Stimulated activated naive CD8-positive, alpha-beta T cell treated with anti-CD3 and anti-CD28 coated beads, Interleukin-15, Interleukin-2, amounts not matched to agents 100 ng/mL and 50 ng/mL, for 24 hours (primary cell): ENCODE data around the gene MTG2.

ENCODE experiments used
- H3K27ac Mint-ChIP-seq: one replicate; pipeline ENCODE4 v1.8.0; 2021; ENCODE audit warnings: mild to moderate bottlenecking, mixed read lengths
- H3K27me3 Mint-ChIP-seq: one replicate; pipeline ENCODE4 v1.8.0; 2021; ENCODE audit warnings: mixed read lengths
- H3K36me3 Mint-ChIP-seq: one replicate; pipeline ENCODE4 v1.8.0; 2021; ENCODE audit warnings: low read depth, mixed read lengths
- H3K4me1 Mint-ChIP-seq: one replicate; pipeline ENCODE4 v1.8.0; 2021; ENCODE audit warnings: low read depth, mixed read lengths
- H3K4me3 Mint-ChIP-seq: one replicate; pipeline ENCODE4 v1.8.0; 2021; ENCODE audit warnings: mild to moderate bottlenecking, mixed read lengths
- H3K9me3 Mint-ChIP-seq: one replicate; pipeline ENCODE4 v1.8.0; 2021; ENCODE audit warnings: mixed read lengths

The MTG2 gene

DNA sequence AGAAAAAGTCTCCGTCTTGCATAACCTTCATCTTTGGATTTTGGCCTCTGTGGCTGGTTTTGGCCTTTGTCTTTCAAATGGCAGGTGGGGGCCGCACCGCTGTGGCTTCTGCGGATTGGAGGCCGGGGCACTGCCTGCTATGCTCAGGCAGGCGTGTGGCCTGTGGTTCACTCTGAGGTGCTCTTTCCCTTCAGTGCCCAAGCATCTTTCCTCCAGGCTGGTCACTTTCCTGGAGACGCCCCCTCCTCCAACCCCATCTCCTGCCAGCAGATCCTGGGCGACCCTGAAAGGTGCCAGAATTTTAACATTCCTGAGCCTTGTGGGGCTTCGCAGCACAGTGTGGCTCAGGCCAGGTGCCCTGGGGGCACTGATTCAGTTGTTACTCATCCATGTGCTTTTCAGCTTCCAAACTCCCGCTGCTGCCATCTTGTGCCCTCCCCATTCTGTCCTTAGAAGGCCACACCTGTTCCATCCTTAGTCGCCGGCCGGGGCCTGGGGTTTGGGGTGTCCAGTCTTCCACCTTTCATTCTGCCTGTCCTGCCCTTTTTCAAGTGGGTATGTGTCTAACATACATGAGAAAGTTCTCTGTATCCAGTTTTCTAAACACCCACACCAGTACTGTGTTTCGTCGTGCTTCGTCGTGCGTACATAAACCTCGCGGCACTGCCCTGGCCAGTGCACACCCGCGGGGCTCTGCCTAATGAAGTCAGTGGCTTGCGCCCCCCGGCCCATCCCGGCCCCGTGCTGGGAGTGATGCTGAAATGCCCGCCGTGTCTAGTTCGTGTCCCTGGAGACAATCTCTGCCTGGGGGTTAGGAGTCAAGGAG, 27.2 kb upstream of the MTG2 start:
- Mint-ChIP-seq H3K27me3 (no peaks in the 10 kb centered on the region), H3K4me1 (peaks cover 12% of the 10 kb centered on the region), H3K36me3 (peaks cover 45% of the 10 kb centered on the region)

DNA sequence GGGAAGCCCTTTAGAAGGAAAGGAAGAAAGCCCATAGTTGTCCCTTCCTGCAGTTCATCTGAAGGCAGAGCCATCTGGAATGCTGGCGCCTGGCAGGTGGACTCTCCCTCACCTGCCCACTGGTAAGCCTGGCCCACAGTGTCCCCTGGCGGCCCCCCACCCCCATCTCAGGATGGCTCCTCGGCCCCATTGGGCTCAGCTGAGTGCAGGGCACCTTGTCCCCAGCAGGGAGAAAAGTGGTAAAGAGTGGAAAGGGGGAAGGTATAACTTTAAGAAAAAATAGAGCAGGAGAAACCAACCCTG, 26.6 kb upstream of the MTG2 start:
- Mint-ChIP-seq H3K4me1 (peaks cover 12% of the 10 kb centered on the region), H3K9me3 (peaks cover 12% of the 10 kb centered on the region), H3K4me3 (no peak overlapping the region), H3K27ac (no peak overlapping the region), H3K27me3 (no peaks in the 10 kb centered on the region), H3K36me3 (peaks cover 46% of the 10 kb centered on the region)

More for the DNA sequence above, 27.2 kb upstream of the MTG2 start:
- Mint-ChIP-seq H3K27ac (no peak overlapping the region), H3K9me3 (peaks cover 12% of the 10 kb centered on the region), H3K4me3 (no peak overlapping the region)

DNA sequence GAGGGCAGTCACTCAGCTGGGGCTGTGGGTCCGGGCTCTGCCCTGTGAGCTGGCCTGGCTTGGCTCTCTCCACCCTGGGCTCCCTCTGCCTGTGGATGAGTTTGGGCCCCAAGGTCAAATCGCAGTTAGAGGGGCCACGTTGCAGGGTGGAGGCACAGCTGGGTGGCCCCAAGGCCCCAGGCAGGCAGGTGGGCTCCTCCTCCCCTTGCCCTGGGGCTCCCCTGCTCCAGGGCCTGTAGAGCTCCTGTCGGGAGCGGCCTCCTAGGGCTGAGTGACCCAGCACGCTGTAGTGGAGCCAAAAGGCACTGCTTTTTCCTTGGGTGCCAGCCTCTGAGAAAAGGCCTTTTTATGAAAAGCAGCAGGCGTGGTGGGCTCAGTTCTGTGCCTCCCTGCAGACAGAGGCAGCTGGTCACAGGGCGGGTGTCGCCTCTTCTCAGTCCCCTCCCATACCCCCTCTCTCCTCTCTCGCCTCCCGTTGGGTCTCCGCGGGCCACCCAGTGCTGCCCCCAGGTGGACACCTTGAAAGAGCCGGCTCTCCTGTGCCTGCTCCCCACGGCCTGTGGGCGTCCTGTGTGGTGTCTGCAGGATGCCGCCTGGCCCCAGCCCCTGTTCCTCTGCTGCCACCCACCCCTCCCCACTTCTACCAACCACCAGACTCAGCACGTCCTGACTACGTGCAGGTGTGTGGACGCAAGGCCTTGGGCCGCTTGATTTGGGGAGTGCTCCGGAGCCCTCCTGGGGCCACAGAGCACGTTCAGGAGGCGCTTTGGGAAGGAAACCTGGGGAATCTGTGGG, 26.0 kb upstream of the MTG2 start:
- Mint-ChIP-seq H3K36me3 (peaks cover 46% of the 10 kb centered on the region), H3K27me3 (no peaks in the 10 kb centered on the region), H3K9me3 (peaks cover 12% of the 10 kb centered on the region)

DNA sequence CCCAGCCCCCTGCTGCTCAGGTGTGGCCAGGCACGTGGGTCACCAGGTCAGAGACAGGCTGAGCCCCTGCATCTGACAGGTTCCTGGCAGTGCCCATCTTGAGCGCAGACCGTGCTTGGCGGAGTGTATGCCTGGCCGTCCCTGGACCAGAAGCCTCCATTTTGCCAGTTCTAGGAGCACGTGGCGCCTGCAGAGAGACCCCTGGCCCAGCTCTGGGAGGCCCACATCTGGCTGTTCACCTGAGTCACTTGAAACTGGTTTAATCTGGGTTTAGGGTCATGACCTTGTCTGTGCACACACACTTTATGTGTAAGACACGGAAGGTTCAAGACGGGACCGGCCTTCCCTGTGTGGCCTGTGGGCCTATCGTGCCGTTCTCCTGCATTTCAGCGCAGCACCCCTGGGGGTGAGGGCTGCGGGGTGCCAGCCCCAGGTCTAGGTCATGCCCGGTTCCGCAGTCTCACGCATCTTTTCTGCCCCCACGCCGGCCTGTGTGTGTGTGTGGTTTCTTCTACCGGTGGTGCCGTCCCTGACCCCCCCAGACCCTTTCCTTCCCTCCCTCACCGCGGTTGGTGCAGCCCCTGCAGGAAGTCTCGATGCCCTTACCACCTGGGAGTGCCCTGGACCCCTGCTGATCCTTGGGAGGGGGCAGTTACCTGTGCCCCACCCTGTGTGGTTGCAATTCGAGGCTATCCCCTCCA, 25.3 kb upstream of the MTG2 start:
- no peaks in the 10 kb centered on the region for H3K27me3 Mint-ChIP-seq
- H3K9me3 Mint-ChIP-seq = peaks cover 12% of the 10 kb centered on the region
- H3K36me3 Mint-ChIP-seq = peaks cover 42% of the 10 kb centered on the region
- peaks cover 12% of the 10 kb centered on the region for H3K4me1 Mint-ChIP-seq
- no peak overlapping the region for H3K4me3 Mint-ChIP-seq
- H3K27ac Mint-ChIP-seq = no peak overlapping the region

More for the DNA sequence above, 26.0 kb upstream of the MTG2 start:
- Mint-ChIP-seq H3K27ac (no peak overlapping the region), H3K4me1 (peaks cover 12% of the 10 kb centered on the region), H3K4me3 (no peak overlapping the region)

DNA sequence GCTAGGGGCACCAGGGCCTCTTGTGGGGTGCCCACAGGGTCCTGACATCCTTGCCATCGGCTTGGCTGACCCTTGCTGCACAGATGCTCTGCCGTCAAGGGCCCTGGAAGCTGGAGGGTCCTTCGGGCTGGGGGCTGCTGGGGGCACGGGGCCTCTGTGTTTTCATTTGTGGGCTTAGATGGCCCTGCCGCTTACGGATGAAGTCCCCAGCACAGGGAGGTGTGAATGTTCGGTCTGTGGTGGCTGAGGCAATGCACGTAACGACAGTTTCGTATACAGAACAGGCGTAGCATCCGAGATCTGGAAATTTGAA, 24.8 kb upstream of the MTG2 start:
- Mint-ChIP-seq H3K36me3 (peaks cover 36% of the 10 kb centered on the region), H3K9me3 (peaks cover 8% of the 10 kb centered on the region)

DNA sequence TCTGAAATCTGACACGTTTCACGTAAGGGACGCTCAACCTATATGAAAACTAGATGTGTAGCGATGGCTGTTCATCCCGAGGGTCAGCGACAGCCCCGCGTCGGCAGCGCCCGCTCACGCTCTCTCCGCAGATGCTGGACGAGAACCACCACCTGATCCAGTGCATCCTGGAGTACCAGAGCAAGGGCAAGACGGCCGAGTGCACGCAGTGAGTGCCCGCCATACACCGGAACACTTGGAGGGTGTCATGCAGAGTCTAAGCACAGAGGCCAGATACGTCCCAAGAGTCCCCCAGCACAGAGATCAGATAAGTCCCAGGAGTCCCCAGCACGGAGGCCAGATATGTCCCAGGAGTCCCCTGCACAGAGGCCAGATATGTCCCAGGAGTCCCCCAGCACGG, 24.3 kb upstream of the MTG2 start:
- no peak overlapping the region for H3K27ac Mint-ChIP-seq
- peaks cover 12% of the 10 kb centered on the region for H3K4me1 Mint-ChIP-seq
- H3K27me3 Mint-ChIP-seq = no peaks in the 10 kb centered on the region
- peaks cover 5% of the 10 kb centered on the region for H3K9me3 Mint-ChIP-seq
- peaks cover 32% of the 10 kb centered on the region for H3K36me3 Mint-ChIP-seq
- no peak overlapping the region for H3K4me3 Mint-ChIP-seq

More for the DNA sequence above, 24.8 kb upstream of the MTG2 start:
- no peak overlapping the region for H3K4me3 Mint-ChIP-seq
- no peak overlapping the region for H3K27ac Mint-ChIP-seq
- peaks cover 12% of the 10 kb centered on the region for H3K4me1 Mint-ChIP-seq
- no peaks in the 10 kb centered on the region for H3K27me3 Mint-ChIP-seq

DNA sequence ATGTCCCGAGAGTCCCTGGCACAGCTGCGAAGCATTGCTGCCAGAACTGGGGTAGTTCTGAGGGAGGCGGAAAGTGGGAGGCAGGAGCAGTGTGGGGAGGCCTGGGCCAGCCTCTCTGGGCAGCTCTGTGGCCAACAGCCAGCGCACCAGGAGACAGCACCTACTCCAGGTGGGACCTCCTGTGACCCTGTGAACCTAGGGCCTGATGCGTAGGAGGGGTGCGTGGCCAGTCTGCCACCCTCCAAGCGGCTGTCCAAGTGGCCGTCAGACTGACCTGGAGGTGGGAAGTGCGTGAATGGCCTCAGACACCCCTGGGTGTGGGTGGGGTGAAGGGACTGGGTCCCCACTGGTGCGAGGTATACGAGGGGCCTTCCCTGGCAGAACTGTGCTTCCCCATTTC, 23.8 kb upstream of the MTG2 start:
- Mint-ChIP-seq H3K4me1 (peaks cover 12% of the 10 kb centered on the region), H3K27me3 (no peaks in the 10 kb centered on the region), H3K4me3 (no peak overlapping the region), H3K36me3 (peaks cover 31% of the 10 kb centered on the region), H3K27ac (no peak overlapping the region), H3K9me3 (no peaks in the 10 kb centered on the region)

DNA sequence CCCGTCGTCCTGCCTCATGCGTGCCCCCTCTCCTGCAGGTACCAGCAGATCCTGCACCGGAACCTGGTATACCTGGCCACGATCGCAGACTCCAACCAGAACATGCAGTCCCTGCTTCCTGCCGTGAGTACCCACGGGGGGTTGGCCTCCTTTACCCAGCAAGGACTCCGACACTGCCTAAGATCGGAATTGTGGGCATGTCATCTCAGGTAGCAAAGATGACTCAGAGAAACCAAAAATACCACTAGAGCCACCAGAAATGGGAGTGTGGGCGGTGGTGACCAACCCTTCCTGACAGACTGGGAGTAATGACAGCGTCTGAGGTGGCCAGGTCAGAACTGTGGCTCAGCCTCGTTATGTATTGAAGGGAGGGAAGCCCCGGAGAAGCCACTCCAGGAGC, 23.0 kb upstream of the MTG2 start:
- Mint-ChIP-seq H3K4me1 (peaks cover 12% of the 10 kb centered on the region), H3K27me3 (no peaks in the 10 kb centered on the region), H3K4me3 (peak overlapping the region; percentile 23), H3K27ac (peak overlapping the region; percentile 48), H3K36me3 (peaks cover 23% of the 10 kb centered on the region), H3K9me3 (no peaks in the 10 kb centered on the region)

DNA sequence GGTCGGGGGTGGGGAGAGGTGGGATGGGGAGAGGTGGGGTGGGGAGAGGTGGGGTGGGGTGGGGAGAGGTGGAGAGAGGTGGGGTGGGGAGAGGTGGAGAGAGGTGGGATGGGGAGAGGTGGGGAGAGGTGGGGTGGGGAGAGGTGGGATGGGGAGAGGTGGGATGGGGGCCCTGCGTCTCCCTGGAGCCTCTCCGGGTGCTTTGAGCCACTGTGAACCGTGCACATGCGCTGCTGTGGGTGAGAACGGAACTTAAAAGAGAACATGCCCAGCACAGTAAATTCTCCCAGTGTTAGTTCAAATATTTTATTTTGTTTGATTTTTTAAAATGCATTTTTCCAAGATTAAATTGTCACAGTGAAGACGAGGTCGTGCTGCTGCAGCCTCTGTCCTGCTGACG, 22.6 kb upstream of the MTG2 start:
- Mint-ChIP-seq H3K4me1 (peaks cover 12% of the 10 kb centered on the region), H3K9me3 (no peaks in the 10 kb centered on the region), H3K36me3 (peaks cover 23% of the 10 kb centered on the region), H3K27ac (no peak overlapping the region), H3K27me3 (no peaks in the 10 kb centered on the region), H3K4me3 (no peak overlapping the region)

DNA sequence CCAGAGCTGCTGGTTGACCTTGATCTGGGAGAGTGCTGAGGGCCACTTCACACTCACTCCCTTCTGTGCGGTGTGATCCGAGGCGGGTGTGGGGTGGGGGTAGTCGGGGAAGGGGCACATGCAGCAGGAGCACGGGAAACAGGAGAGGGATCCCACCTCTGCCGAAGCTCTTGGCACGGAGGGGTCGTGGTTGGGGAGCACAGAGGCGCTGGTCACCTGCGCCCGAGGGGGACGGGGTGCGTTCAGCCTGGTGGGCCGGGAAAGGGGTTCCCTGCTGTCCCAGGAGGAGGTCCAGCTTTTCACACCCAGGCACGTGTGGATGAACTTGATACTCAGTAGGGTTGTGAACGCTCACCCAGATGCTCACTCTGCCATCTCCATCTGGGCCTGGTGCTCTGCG, 22.0 kb upstream of the MTG2 start:
- Mint-ChIP-seq H3K27me3 (no peaks in the 10 kb centered on the region), H3K4me1 (peaks cover 12% of the 10 kb centered on the region), H3K9me3 (no peaks in the 10 kb centered on the region), H3K4me3 (no peak overlapping the region), H3K27ac (no peak overlapping the region), H3K36me3 (peaks cover 21% of the 10 kb centered on the region)

DNA sequence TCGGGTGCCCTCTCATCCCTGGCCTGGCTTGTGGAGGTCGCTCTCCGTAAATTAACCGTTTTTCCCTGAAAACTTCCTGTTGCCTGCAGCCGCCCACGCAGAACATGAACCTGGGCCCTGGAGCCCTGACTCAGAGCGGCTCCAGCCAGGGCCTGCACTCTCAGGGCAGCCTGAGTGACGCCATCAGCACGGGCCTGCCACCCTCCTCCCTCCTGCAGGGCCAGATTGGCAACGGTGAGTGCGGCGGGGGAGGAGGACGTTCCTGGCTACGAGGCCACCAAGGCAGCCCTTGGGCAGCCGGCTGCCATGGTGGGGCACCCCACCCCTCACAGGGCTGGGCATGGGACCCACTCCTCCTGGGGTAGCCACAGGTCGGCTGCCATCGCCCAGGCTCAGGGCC, 21.5 kb upstream of the MTG2 start:
- Mint-ChIP-seq H3K27me3 (no peaks in the 10 kb centered on the region), H3K27ac (no peak overlapping the region), H3K4me3 (no peak overlapping the region), H3K36me3 (peaks cover 23% of the 10 kb centered on the region), H3K9me3 (no peaks in the 10 kb centered on the region), H3K4me1 (peaks cover 12% of the 10 kb centered on the region)

DNA sequence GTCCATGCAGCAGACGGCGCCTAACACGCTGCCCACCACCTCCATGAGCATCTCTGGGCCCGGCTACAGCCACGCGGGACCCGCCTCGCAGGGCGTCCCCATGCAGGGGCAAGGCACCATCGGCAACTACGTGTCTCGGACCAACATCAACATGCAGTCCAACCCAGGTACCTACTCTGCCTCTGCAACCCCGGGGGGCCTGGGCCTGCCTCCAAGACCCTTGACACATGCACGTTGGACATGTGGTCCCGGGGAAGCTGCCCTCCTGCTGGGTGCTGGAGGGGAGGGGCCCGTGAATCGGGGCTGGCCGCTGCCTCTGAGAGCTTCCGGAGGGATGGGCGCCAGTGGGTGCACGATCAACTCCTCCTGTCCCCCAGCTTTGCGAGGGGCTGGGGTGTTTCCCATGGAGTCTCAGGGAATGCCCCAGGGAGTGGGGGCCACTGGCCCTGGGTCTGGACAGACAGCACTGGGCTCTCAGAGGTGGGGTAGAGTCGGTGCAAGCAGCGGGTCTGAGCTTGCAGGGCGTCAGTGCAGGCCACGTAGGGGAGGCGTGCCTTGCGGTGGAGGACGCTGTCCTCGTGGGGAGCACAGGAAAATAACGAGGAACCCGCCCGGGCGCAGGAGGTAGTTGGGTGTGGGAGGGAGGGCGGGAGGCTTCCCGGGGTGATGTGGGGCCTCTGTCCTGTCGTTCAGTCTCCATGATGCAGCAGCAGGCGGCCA, 19.9 kb upstream of the MTG2 start:
- no peak overlapping the region for H3K4me3 Mint-ChIP-seq
- H3K27me3 Mint-ChIP-seq = no peaks in the 10 kb centered on the region
- no peak overlapping the region for H3K27ac Mint-ChIP-seq
- H3K36me3 Mint-ChIP-seq = peaks cover 26% of the 10 kb centered on the region
- peaks cover 12% of the 10 kb centered on the region for H3K4me1 Mint-ChIP-seq
- no peaks in the 10 kb centered on the region for H3K9me3 Mint-ChIP-seq

DNA sequence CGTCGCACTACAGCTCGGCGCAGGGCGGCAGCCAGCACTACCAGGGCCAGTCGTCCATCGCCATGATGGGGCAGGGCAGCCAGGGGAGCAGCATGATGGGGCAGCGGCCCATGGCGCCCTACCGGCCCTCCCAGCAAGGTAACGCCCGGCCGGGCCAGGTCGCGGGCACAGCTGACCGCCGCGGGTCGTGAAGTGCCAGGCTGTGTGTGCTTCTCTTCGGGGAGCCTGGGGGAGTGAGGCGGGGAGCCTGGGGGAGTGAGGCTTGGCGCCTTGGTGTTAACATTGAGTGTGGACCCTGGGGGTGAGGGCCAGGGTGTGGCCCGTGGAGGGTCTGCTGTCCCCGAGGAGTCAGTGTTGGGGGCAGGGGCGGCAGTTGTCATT, 19.4 kb upstream of the MTG2 start:
- Mint-ChIP-seq H3K9me3 (no peaks in the 10 kb centered on the region), H3K4me3 (no peak overlapping the region), H3K36me3 (peaks cover 31% of the 10 kb centered on the region), H3K27me3 (no peaks in the 10 kb centered on the region), H3K27ac (no peak overlapping the region), H3K4me1 (peaks cover 12% of the 10 kb centered on the region)

DNA sequence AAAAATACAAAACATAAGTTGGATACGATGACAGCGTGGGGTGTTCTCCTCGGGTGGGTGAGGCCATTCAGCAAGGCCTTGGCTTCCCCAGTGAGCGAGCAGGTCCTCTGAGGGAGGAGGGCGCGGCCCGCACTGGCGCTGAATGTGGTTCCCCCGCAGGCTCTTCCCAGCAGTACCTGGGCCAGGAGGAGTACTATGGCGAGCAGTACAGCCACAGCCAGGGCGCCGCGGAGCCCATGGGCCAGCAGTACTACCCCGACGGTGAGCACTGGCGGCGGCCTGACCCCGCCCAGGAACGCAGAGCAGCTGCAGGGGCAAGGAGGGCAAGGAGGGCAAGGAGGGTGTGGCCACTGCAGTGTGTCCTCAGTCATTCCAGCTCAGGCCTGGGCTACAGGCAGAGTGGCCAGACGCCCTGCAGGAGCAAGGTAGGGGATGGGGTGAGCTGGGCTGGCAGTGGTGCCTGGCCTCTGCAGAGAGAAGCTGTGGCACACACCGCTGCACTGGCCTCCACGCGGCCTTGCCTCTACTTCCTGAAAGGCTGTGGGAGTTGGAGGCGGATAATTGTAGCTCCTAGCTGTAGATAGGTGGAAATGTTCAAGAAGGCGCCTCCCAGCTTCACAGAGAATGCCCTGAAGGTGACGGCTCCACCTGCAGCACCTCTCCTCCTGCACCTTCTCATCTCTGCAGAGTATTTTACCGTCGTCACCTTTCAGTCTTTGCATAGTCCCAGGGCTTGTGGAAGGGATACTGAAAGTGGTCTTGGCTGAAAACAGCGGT, 18.7 kb upstream of the MTG2 start:
- Mint-ChIP-seq H3K27me3 (no peaks in the 10 kb centered on the region), H3K4me1 (peaks cover 12% of the 10 kb centered on the region), H3K4me3 (no peak overlapping the region), H3K9me3 (no peaks in the 10 kb centered on the region), H3K27ac (no peak overlapping the region), H3K36me3 (peaks cover 34% of the 10 kb centered on the region)
